ENCODE data around the gene FOSL2.

The FOSL2 gene

DNA sequence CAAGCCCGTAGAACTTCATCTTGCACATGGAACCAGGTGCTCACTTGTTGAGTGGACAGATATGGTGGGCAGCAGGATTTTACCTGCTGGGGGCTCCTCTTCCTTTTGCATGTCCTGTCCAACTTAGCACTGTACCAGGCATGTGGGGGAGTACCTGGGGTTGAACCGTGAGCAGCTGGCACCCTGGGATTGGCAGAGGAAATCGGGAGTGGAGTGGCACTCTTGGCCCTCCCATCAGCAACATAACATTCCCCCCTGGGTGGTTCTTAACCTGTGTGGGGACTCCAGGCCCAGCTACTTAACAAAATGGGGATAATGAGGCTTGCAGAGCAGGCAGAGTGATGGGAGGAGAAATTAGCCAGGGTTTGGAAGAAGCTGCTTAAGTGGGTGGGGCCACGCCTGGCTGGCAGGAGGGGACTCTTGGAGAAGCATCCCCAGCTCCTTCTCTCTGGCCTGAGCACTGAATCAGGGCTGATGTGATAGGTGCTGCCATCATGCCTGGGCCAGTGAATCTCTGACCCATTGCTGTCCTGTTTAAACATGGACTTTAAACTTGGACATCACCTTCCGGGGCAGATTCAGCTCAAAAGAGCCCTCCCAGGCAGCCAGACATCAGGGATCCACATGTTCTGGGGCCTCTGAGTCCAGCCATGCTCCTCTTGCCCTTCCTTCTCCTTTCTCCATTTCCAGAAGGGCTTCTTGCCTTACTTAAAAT, 15.5 kb downstream of the FOSL2 start:
- FAIRE-seq: no peak
- no peak for DNase-seq (ENCODE audit: insufficient read length, low spot score)

DNA sequence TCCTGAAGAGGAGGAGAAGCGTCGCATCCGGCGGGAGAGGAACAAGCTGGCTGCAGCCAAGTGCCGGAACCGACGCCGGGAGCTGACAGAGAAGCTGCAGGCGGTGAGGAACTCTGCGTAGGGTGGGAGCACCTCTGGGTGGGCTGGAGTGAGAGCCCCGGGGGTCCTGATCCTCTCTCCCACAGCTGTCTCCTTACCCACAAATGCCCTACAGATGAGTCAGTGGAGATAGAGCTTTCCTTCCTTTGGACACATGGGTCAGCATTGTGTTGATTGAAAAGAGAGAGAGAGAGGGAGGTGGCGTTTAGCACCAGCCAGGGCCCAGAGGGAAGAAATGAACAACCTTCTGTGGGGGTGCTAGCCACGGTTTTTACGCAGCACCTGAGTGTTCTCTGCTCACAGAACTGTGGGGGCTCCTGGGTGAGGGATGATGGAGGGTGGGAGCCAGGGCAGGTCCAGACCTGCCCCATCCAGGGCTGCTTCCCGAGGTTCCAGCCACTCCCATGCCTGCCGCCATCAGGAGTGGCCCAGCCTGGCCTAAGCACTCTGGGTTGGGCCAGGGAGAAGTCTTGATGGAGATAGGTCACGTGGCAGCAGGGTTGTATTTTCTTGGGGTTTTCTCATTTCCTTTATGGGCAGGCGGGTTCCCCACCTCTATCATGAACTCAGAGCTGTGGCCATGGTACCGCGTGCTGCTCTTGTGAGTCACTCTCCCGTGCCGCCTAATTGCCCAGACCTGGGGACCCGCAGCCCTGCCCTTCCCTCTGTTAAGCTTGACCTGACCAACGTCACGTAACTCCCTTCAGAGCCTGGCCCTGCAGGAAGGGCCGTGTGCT, 16.3 kb downstream of the FOSL2 start:
- DNase-seq (ENCODE audit: insufficient read length, low spot score) (no peak), FAIRE-seq (no peak)

DNA sequence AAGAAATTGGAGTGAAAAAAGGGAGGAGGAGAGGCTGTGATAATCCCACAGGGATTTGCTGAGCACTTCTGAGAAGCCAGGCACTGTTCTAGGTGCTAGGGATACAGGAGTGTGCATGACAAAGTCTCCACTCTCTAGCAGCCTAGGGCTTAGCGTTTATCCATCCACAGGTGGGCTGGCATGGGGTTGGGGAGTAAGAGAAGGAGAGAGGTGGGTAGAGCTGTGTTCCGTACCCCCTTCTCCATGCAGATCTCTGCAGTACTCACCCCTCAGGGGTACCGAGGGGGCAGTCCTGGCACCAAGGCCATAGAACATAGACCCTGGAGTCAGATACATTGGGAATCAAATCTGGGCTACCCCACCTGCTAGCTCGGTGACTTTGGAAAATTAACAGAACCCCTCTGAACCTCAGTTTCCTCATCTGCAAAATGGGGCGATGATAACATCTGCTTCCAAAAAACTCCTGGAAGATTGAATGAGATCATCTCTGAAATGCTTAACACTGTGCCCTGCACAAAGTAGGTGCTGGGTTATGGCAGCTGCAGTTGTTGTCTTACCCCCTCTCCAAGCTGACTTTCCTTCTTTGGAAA, 18.6 kb downstream of the FOSL2 start:
- DNase-seq (ENCODE audit: insufficient read length, low spot score) (no peak), FAIRE-seq (no peak)

DNA sequence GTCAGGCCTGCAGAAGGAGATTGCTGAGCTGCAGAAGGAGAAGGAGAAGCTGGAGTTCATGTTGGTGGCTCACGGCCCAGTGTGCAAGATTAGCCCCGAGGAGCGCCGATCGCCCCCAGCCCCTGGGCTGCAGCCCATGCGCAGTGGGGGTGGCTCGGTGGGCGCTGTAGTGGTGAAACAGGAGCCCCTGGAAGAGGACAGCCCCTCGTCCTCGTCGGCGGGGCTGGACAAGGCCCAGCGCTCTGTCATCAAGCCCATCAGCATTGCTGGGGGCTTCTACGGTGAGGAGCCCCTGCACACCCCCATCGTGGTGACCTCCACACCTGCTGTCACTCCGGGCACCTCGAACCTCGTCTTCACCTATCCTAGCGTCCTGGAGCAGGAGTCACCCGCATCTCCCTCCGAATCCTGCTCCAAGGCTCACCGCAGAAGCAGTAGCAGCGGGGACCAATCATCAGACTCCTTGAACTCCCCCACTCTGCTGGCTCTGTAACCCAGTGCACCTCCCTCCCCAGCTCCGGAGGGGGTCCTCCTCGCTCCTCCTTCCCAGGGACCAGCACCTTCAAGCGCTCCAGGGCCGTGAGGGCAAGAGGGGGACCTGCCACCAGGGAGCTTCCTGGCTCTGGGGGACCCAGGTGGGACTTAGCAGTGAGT, 19.4 kb downstream of the FOSL2 start:
- DNase-seq (ENCODE audit: insufficient read length, low spot score): no peak
- no peak for FAIRE-seq

GRCh38 chr2:28412625-28413151, 20.0 kb downstream of the FOSL2 start:
- DNase-seq (ENCODE audit: insufficient read length, low spot score) (no peak), FAIRE-seq (no peak)

DNA sequence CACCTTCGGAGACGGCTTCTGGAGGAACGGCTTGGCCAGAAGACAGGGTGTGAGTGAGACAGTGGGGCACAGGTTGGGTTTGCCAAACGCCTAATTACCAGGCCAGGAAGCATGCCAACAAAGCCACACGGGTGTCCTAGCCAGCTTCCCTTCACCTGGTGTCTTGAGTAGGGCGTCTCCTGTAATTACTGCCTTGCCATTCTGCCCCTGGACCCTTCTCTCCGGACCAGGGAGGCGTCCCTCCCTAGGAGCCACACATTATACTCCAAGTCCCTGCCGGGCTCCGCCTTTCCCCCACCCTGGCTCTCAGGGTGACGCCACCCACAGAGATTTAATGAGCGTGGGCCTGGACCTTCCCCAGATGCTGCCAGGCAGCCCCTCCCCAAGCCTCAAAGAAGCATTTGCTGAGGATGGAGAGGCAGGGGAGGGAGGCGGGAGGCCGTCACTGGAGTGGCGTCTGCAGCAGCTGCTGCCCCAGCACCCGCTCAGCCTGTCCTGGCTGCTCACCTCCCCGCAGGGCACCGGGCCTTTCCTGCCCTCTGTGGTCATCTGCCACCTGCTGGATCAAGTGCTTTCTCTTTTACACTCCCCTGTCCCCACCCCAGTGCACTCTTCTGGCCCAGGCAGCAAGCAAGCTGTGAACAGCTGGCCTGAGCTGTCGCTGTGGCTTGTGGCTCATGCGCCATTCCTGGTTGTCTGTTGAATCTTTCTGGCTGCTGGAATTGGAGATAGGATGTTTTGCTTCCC, 20.7 kb downstream of the FOSL2 start:
- DNase-seq (ENCODE audit: insufficient read length, low spot score): no peak
- FAIRE-seq: no peak

GRCh38 chr2:28413899-28414295, 21.2 kb downstream of the FOSL2 start:
- DNase-seq (ENCODE audit: insufficient read length, low spot score) (no peak), FAIRE-seq (no peak)

GRCh38 chr2:28414583-28414982, 21.9 kb downstream of the FOSL2 start:
- no peak for DNase-seq (ENCODE audit: insufficient read length, low spot score)
- no peak for FAIRE-seq

DNA sequence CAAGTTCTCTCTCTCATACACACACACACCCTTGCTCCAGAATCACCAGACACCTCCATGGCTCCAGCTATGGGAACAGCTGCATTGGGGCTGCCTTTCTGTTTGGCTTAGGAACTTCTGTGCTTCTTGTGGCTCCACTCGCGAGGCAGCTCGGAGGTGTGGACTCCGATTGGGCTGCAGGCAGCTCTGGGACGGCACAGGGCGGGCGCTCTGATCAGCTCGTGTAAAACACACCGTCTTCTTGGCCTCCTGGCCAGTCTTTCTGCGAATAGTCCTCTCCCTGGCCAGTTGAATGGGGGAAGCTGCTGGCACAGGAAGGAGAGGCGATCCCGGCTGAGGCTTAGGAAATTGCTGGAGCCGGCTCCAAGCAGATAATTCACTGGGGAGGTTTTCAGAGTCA, 22.4 kb downstream of the FOSL2 start:
- no peak for DNase-seq (ENCODE audit: insufficient read length, low spot score)
- no peak for FAIRE-seq

- DNase-seq (ENCODE audit: insufficient read length, low spot score) (no peak), FAIRE-seq (no peak)
Observed at GRCh38 chr2:28415715-28416114, 23.1 kb downstream of the FOSL2 start.

DNA sequence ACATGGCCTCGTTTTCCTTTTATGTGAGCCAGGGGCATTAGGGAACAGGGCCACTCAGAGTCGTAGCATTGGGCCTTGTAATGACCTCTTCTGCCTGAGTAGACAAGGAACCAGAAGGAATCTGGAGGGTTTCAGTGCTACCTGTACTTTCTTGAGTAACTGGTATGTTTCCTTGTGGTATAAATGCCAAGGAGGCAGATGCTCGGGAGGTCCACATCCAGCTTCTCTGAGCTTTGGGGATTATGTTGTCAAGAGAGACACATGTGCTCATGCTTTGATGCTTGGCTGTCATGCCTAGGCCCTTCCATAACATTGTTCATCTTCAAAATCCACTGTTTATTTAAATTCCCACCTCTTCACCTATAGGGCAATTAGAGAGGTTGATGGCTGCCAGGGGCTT, 26.3 kb downstream of the FOSL2 start:
- no peak for DNase-seq (ENCODE audit: insufficient read length, low spot score)
- FAIRE-seq: no peak

- FAIRE-seq (no peak), DNase-seq (ENCODE audit: insufficient read length, low spot score) (no peak)
Observed at GRCh38 chr2:28419443-28420270, 27.0 kb downstream of the FOSL2 start.

- FAIRE-seq: no peak
- DNase-seq (ENCODE audit: insufficient read length, low spot score): no peak
Observed at GRCh38 chr2:28420722-28421121, 28.1 kb downstream of the FOSL2 start.

DNA sequence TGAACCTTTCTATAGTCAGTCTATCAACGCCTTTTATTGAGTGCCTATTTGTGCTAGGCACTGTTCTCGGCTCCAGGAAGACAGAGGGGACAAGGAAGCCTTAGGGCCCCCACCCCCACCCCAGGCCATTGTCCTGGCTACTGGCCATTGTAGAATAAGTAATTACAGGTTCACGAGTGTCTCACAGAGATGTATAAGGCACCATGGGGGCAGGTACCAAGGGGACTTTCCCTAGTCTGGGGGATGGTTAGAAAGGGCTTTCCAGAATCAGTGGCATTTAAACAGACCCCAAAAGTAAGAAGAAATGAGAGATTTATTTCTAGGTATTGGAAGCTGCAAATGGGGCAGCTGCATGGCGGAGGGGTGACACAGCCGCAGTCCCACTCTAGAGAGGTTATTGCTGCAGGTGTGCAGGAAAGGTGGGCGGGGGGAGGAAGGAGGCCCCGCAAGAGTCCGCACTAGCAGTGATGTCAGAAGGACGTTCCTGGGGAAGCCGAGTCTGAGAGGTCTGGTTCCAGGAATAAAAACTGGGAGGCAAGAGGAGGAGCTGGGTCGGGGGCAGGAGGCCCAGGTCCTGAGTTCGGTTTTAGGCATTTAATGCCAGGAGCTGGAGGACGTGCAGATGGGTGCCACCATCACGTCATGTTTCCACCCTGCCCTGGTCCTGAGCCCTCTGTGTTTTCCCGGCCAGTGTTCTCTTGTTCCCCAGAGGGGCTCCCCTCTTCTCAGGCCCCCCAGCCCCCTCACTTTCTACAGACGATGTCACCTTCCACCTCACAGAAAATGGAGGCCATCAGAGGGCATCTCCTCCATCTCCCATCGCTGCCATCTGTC, 30.5 kb downstream of the FOSL2 start:
- DNase-seq (ENCODE audit: insufficient read length, low spot score) (no peak), FAIRE-seq (no peak)

- FAIRE-seq: no peak
- DNase-seq (ENCODE audit: insufficient read length, low spot score): no peak
Observed at GRCh38 chr2:28423856-28424605, 31.4 kb downstream of the FOSL2 start.

DNA sequence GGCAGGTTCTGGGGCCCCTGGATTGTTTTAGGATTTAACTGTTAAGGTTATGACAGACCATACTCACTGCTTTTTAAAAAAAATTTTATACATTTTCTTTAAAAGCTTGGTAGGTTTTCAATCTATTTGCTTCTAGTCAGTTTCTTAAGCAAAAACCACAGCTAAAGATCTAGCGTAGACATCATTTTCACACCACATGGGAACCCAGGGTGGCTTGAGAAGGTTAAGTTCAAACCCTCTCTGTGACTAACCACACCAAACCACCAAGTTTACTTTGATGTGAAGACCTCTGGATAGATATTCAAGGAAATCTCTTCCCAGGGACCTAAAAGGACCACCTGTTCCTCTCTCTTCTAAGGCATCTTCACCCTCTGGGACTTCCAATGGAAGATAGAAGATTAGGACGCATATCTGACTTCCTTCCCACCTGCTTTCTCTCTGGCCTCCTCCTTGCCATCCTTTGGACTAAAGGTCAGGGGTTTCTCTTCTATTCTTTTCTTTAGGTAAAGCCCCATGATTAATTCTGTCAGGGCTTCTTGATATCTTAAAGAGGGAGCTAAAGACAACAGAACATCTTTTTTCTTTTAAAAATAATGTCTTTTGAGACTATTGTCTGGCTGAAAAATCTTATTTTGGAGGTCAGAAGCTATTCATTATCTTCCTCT, 32.3 kb downstream of the FOSL2 start:
- DNase-seq (ENCODE audit: insufficient read length, low spot score) (no peak), FAIRE-seq (no peak)

GRCh38 chr2:28425464-28425835, 32.8 kb downstream of the FOSL2 start:
- FAIRE-seq: no peak

More at GRCh38 chr2:28425464-28425835, 32.8 kb downstream of the FOSL2 start:
- no peak for DNase-seq (ENCODE audit: insufficient read length, low spot score)

Measured in GM19239 (cell line).